HepG2 (cell line): Measurements from ENCODE around the gene SYNE1.

Experiments used
- ARID5B ChIP-seq: IDR thresholded peaks from 2 replicates; pipeline ENCODE4 v1.4.0; 2020; ENCODE audit warnings: mild to moderate bottlenecking, missing genetic modification reagents
- ARNTL ChIP-seq: sonication (generic); formaldehyde crosslinking; IDR thresholded peaks from 2 replicates; pipeline ENCODE4 v1.4.0; 2020; ENCODE audit warnings: mild to moderate bottlenecking, missing genetic modification reagents
- ATF3 ChIP-seq: sonication (generic); formaldehyde crosslinking; IDR thresholded peaks from 2 replicates; pipeline ENCODE4 v1.4.0; 2020; ENCODE audit warnings: missing genetic modification reagents
- ETS1 ChIP-seq: sonication (generic); formaldehyde crosslinking; IDR thresholded peaks from 2 replicates; pipeline ENCODE4 v1.4.0; 2020; ENCODE audit warnings: missing genetic modification reagents
- POLR2AphosphoS5 ChIP-seq: IDR thresholded peaks from 2 replicates; pipeline ENCODE4 v1.6.1; 2012; ENCODE audit warnings: low read depth, low read length
- ZNF761 ChIP-seq: sonication (generic); formaldehyde crosslinking; conservative IDR thresholded peaks from 2 replicates; pipeline ENCODE4 v1.4.0; 2020; ENCODE audit warnings: mild to moderate bottlenecking, missing genetic modification reagents

GRCh38 chr6:152680151-152680550 is 43.0 kb upstream of the SYNE1 start:
- TF ChIP-seq ETS1 (CRISPR knock-in tag) (no peak), ZNF761 (no peak), POLR2AphosphoS5 (no peak), ARNTL (CRISPR knock-in tag) (no peak), ARID5B (CRISPR knock-in tag) (no peak), ATF3 (CRISPR knock-in tag) (no peak)
